Measurements from ENCODE around the gene CMIP.

The CMIP gene

GRCh38 chr16:81583893-81584631, 139.5 kb downstream of the CMIP start:
- peak in 2 of 10 donors; percentile 51 to 63 for DNase-seq
- intact Hi-C loops (cut with DNase I): no loop called here

- DNase-seq: peak in 3 of 10 donors; percentile 35 to 54 (median 51)
These were observed 141.2 kb downstream of the CMIP start for GRCh38 chr16:81585785-81586184.

GRCh38 chr16:81586417-81586816, 141.8 kb downstream of the CMIP start:
- DNase-seq: peak in 1 of 10 donors; percentile 14
- intact Hi-C loops (cut with DNase I): no loop called here

More at GRCh38 chr16:81585785-81586184, 141.2 kb downstream of the CMIP start:
- intact Hi-C loops (cut with DNase I): no loop called here

GRCh38 chr16:81586977-81587625, 142.5 kb downstream of the CMIP start:
- intact Hi-C loops (cut with DNase I): no loop called here
- DNase-seq: peak in 3 of 10 donors; percentile 38 to 73 (median 58)

- intact Hi-C loops (cut with DNase I): no loop called here
- DNase-seq: peak in 3 of 10 donors; percentile 59 to 75 (median 73)
These were observed 143.1 kb downstream of the CMIP start for GRCh38 chr16:81587626-81588160.

GRCh38 chr16:81588326-81589081, 143.9 kb downstream of the CMIP start:
- intact Hi-C loops (cut with DNase I): no loop called here
- peak in 3 of 10 donors; percentile 28 to 49 (median 49) for DNase-seq

- DNase-seq: peak in 3 of 10 donors; percentile 74 to 79 (median 77)
- intact Hi-C loops (cut with DNase I): loop anchor here (10.0 kb wide), 1 partner anchor 45 kb away; no protein-coding TSS in a partner anchor
These were observed 145.5 kb downstream of the CMIP start for GRCh38 chr16:81589975-81590650.

- intact Hi-C loops (cut with DNase I): loop anchor here (10.0 kb wide), 1 partner anchor 46 kb away; no protein-coding TSS in a partner anchor
- peak in 1 of 10 donors; percentile 8 for DNase-seq
These were observed 146.3 kb downstream of the CMIP start for GRCh38 chr16:81590714-81591544.

- intact Hi-C loops (cut with DNase I): loop anchor here (10.0 kb wide), 1 partner anchor 47 kb away; no protein-coding TSS in a partner anchor
- peak in 2 of 10 donors; percentile 23 to 69 for DNase-seq
These were observed 146.9 kb downstream of the CMIP start for GRCh38 chr16:81591545-81591870.

- intact Hi-C loops (cut with DNase I): loop anchor here (10.0 kb wide), 1 partner anchor 48 kb away; no protein-coding TSS in a partner anchor
- peak in 3 of 10 donors; percentile 39 to 67 (median 59) for DNase-seq
These were observed 147.8 kb downstream of the CMIP start for GRCh38 chr16:81592353-81592866.

- intact Hi-C loops (cut with DNase I): loop anchor here (10.0 kb wide), 1 partner anchor 49 kb away; no protein-coding TSS in a partner anchor
- peak in 3 of 10 donors; percentile 59 to 78 (median 72) for DNase-seq
These were observed 148.9 kb downstream of the CMIP start for GRCh38 chr16:81593481-81593880.

GRCh38 chr16:81595629-81596292, 151.2 kb downstream of the CMIP start:
- intact Hi-C loops (cut with DNase I): loop anchor here (10.0 kb wide), 1 partner anchor 51 kb away; no protein-coding TSS in a partner anchor
- peak in 1 of 10 donors; percentile 22 for DNase-seq

GRCh38 chr16:81597079-81597658, 152.6 kb downstream of the CMIP start:
- intact Hi-C loops (cut with DNase I): loop anchor here (10.0 kb wide), 1 partner anchor 52 kb away; no protein-coding TSS in a partner anchor
- DNase-seq: peak in 1 of 10 donors; percentile 5

- peak in 1 of 10 donors; percentile 22 for DNase-seq
- intact Hi-C loops (cut with DNase I): loop anchor here (10.0 kb wide), 1 partner anchor 53 kb away; no protein-coding TSS in a partner anchor
These were observed 153.5 kb downstream of the CMIP start for GRCh38 chr16:81598083-81598482.

GRCh38 chr16:81599034-81599744, 154.6 kb downstream of the CMIP start:
- intact Hi-C loops (cut with DNase I): loop anchor here (10.0 kb wide), 1 partner anchor 54 kb away; no protein-coding TSS in a partner anchor
- DNase-seq: peak in 1 of 10 donors; percentile 39

- DNase-seq: peak in 2 of 10 donors; percentile 48 to 63
- intact Hi-C loops (cut with DNase I): no loop called here
These were observed 155.7 kb downstream of the CMIP start for GRCh38 chr16:81600275-81600674.

- intact Hi-C loops (cut with DNase I): no loop called here
- DNase-seq: peak in 2 of 10 donors; percentile 81 to 90
These were observed 156.4 kb downstream of the CMIP start for GRCh38 chr16:81601008-81601428.

All from posterior cingulate gyrus (tissue), 11 donors.